GM21528 (cell line): ENCODE results near the gene MSI2.

Source experiments
- ATAC-seq: cut with Tn5 transposase; IDR thresholded peaks from one replicate; pipeline ENCODE4 v1.9.1; 2021; ENCODE audit warnings: mild to moderate bottlenecking, moderate library complexity; ENCODE audit not compliant: unreplicated experiment, low FRiP score

Gene MSI2

GRCh38 chr17:57662644-57663308, 406.5 kb downstream of the MSI2 start:
- no peak for ATAC-seq

GRCh38 chr17:57663326-57664070, 407.2 kb downstream of the MSI2 start:
- no peak for ATAC-seq

- no peak for ATAC-seq
Measured at GRCh38 chr17:57665128-57665527, 408.8 kb downstream of the MSI2 start.

GRCh38 chr17:57665696-57666095, 409.4 kb downstream of the MSI2 start:
- ATAC-seq: no peak

- no peak for ATAC-seq
Measured at GRCh38 chr17:57666201-57666870, 410.0 kb downstream of the MSI2 start.

GRCh38 chr17:57666946-57667345, 410.6 kb downstream of the MSI2 start:
- no peak for ATAC-seq

GRCh38 chr17:57667461-57667923, 411.2 kb downstream of the MSI2 start:
- ATAC-seq: no peak

- no peak for ATAC-seq
Measured at GRCh38 chr17:57668332-57668731, 412.0 kb downstream of the MSI2 start.

GRCh38 chr17:57669671-57670529, 413.6 kb downstream of the MSI2 start:
- ATAC-seq: no peak

GRCh38 chr17:57670769-57671569, 414.6 kb downstream of the MSI2 start:
- no peak for ATAC-seq

GRCh38 chr17:57671667-57672632, 415.6 kb downstream of the MSI2 start:
- no peak for ATAC-seq

- ATAC-seq: no peak
Measured at GRCh38 chr17:57672971-57673370, 416.6 kb downstream of the MSI2 start.

GRCh38 chr17:57674894-57675293, 418.6 kb downstream of the MSI2 start:
- no peak for ATAC-seq

- no peak for ATAC-seq
Measured at GRCh38 chr17:57675427-57676387, 419.4 kb downstream of the MSI2 start.

GRCh38 chr17:57676543-57676942, 420.2 kb downstream of the MSI2 start:
- no peak for ATAC-seq

GRCh38 chr17:57677301-57677700, 421.0 kb downstream of the MSI2 start:
- no peak for ATAC-seq

GRCh38 chr17:57677858-57678257, 421.5 kb downstream of the MSI2 start:
- no peak for ATAC-seq
